ENCODE results near the gene VSX1. TPM values are rescaled to one million over a fixed set of nuclear protein-coding genes. Genes with fewer than 3 reads are reported as not detected.

The VSX1 gene
- total and polyA plus RNA-seq, 2 donors (not counting 1 experiment from before 2014, with no cell fraction given): not detected

DNA sequence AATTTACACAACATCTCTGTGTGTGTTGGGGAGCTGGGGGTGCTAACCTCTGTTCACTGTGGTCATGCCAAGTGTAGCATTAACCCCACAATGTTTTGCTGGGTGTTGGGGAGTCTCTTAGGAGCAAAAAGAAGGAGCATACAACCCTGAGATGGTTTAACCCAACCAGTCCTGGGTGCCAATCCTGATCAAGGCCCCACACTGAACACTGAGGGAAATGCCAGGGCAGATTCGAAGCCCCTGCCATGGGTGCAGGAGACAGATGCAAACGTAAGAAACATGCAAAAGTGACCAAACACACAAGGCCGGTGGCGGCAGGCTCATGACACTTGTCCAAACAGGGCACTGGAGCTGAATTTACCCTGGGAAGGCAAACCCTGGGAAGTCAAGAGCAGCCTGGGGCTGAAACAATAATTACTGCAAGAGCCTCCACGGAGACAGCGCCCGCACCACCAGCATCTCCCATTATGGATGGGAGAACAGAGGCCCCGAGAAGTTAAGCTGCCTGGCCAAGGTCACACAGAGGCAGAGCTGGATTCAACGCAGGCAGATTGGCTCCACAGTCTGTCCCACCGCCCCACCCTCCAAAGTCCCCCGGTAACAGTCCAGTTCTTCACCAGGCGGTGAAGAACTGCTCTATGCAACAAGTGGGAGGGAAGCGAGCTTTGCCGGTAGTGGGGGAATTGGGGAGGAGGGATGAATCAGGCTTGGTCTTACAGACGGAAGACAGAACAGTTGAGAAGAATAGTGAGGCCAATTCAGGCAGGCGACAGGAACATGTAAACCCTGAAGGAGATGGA lies 32.5 kb downstream of the VSX1 start:
- Mint-ChIP-seq H3K9me3 (ENCODE audit: insufficient read depth) (no peaks in the 10 kb centered on the region), H3K4me3 (no peak overlapping the region), H3K27ac (peak overlapping the region; percentile 64), H3K4me1 (peaks cover 75% of the 10 kb centered on the region), H3K27me3 (no peaks in the 10 kb centered on the region)
- peaks cover 76% of the 10 kb centered on the region for H3K79me2 ChIP-seq (ENCODE audit: control insufficient read depth, insufficient read depth, low read length)
- H4K20me1 ChIP-seq (ENCODE audit: control insufficient read depth, insufficient read depth, low read length, poor library complexity, severe bottlenecking): peaks cover 74% of the 10 kb centered on the region
- CTCF ChIA-PET: interaction anchor here (0.9 kb wide), 1 partner anchor 54 kb away, joined by 3 read pairs; no protein-coding TSS in a partner anchor
- DNase-seq (no peak), ATAC-seq (ENCODE audit: low read depth) (no peak)
- H3K27me3 ChIP-seq (replicated peaks in 1 of 4; ENCODE audit: control extremely low read depth in 1 of 4, control insufficient read depth in 3 of 4, insufficient read depth in 4 of 4, low read length in 3 of 4): no peaks in the 10 kb centered on the region
- 97% methylated on average over 16 of the region's 16 CpGs for WGBS (ENCODE audit: insufficient coverage)
- H3K4me1 ChIP-seq (ENCODE audit: control insufficient read depth in 2 of 2, insufficient read depth in 2 of 2, low read length in 2 of 2): peaks cover 57 to 62% of the 10 kb centered on the region in 2 donors
- H2AFZ ChIP-seq (ENCODE audit: insufficient read depth, low read depth, low read length, poor library complexity, severe bottlenecking): no peak overlapping the region
- H3K9ac ChIP-seq (ENCODE audit: low read length): no peak overlapping the region
- H3K9me3 ChIP-seq (ENCODE audit: control extremely low read depth in 1 of 3, control insufficient read depth in 2 of 3, insufficient read depth in 1 of 3, low read length in 2 of 3): no peaks in the 10 kb centered on the region
- TF ChIP-seq, protein P1, sequence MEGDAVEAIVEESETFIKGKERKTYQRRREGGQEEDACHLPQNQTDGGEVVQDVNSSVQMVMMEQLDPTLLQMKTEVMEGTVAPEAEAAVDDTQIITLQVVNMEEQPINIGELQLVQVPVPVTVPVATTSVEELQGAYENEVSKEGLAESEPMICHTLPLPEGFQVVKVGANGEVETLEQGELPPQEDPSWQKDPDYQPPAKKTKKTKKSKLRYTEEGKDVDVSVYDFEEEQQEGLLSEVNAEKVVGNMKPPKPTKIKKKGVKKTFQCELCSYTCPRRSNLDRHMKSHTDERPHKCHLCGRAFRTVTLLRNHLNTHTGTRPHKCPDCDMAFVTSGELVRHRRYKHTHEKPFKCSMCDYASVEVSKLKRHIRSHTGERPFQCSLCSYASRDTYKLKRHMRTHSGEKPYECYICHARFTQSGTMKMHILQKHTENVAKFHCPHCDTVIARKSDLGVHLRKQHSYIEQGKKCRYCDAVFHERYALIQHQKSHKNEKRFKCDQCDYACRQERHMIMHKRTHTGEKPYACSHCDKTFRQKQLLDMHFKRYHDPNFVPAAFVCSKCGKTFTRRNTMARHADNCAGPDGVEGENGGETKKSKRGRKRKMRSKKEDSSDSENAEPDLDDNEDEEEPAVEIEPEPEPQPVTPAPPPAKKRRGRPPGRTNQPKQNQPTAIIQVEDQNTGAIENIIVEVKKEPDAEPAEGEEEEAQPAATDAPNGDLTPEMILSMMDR (IDR thresholded peaks at IDR 0.05): no peak
- no peak for TF ChIP-seq EZH2 (IDR thresholded peaks at IDR 0.05; ENCODE audit: borderline replicate concordance, insufficient read depth, low read depth, low read length, poor library complexity, severe bottlenecking)
- H3K4me3 ChIP-seq (ENCODE audit: control extremely low read depth in 1 of 5, extremely low read depth in 1 of 5, insufficient read depth in 1 of 5, low read depth in 2 of 5, low read length in 4 of 5): no peak overlapping the region
- H3K36me3 ChIP-seq (replicated peaks in 1 of 2; ENCODE audit: control extremely low read depth in 1 of 2, control insufficient read depth in 1 of 2, extremely low read depth in 1 of 2, insufficient read depth in 2 of 2, low read length in 1 of 2): peaks cover 0 to 36% of the 10 kb centered on the region in 2 experiments
- POLR2A ChIA-PET: interaction anchor here (0.6 kb wide), 1 partner anchor 8 kb away, joined by 3 read pairs; the partner anchor contains the start of gene ACSS1
- intact Hi-C loops (cut with micrococcal nuclease): no loop called here
- H3K4me2 ChIP-seq (replicated peaks; ENCODE audit: low read depth, low read length, poor library complexity, severe bottlenecking): no peak overlapping the region
- no peak overlapping the region for H3K27ac ChIP-seq (ENCODE audit: low read length in 2 of 2)

- Histone ChIP-seq H3K4me2 (replicated peaks; ENCODE audit: low read depth, low read length, poor library complexity, severe bottlenecking) (no peak overlapping the region), H3K27me3 (replicated peaks in 1 of 4; ENCODE audit: control extremely low read depth in 1 of 4, control insufficient read depth in 3 of 4, insufficient read depth in 4 of 4, low read length in 3 of 4) (no peaks in the 10 kb centered on the region), H3K4me3 (ENCODE audit: control extremely low read depth in 1 of 5, extremely low read depth in 1 of 5, insufficient read depth in 1 of 5, low read depth in 2 of 5, low read length in 4 of 5) (no peak overlapping the region), H3K9me3 (ENCODE audit: control extremely low read depth in 1 of 3, control insufficient read depth in 2 of 3, insufficient read depth in 1 of 3, low read length in 2 of 3) (no peaks in the 10 kb centered on the region), H2AFZ (ENCODE audit: insufficient read depth, low read depth, low read length, poor library complexity, severe bottlenecking) (no peak overlapping the region), H3K36me3 (replicated peaks in 1 of 2; ENCODE audit: control extremely low read depth in 1 of 2, control insufficient read depth in 1 of 2, extremely low read depth in 1 of 2, insufficient read depth in 2 of 2, low read length in 1 of 2) (peaks cover 0 to 32% of the 10 kb centered on the region in 2 experiments), H3K79me2 (ENCODE audit: control insufficient read depth, insufficient read depth, low read length) (peaks cover 67% of the 10 kb centered on the region), H3K4me1 (ENCODE audit: control insufficient read depth in 2 of 2, insufficient read depth in 2 of 2, low read length in 2 of 2) (peaks cover 57 to 62% of the 10 kb centered on the region in 2 donors), H3K27ac (ENCODE audit: low read length in 2 of 2) (no peak overlapping the region), H4K20me1 (ENCODE audit: control insufficient read depth, insufficient read depth, low read length, poor library complexity, severe bottlenecking) (peaks cover 67% of the 10 kb centered on the region), H3K9ac (ENCODE audit: low read length) (no peak overlapping the region)
- no peak for ATAC-seq (ENCODE audit: low read depth)
- WGBS (ENCODE audit: insufficient coverage): 97% methylated on average over 8 of the region's 8 CpGs
- no peaks in the 10 kb centered on the region for H3K27me3 Mint-ChIP-seq
- DNase-seq: no peak
- no peak overlapping the region for H3K27ac Mint-ChIP-seq
- CTCF ChIA-PET: no interaction called here
- H3K4me3 Mint-ChIP-seq: no peak overlapping the region
- TF ChIP-seq, protein P1 (IDR thresholded peaks at IDR 0.05): no peak
- no peak for TF ChIP-seq EZH2 (IDR thresholded peaks at IDR 0.05; ENCODE audit: borderline replicate concordance, insufficient read depth, low read depth, low read length, poor library complexity, severe bottlenecking)
- POLR2A ChIA-PET: no interaction called here
- intact Hi-C loops (cut with micrococcal nuclease): no loop called here
- peaks cover 74% of the 10 kb centered on the region for H3K4me1 Mint-ChIP-seq
- H3K9me3 Mint-ChIP-seq (ENCODE audit: insufficient read depth): no peaks in the 10 kb centered on the region
Observed at GRCh38 chr20:25048519-25048952, 33.4 kb downstream of the VSX1 start.

Data from B cell (primary cell).